HG02571 (cell line): ENCODE measurements around the gene GALNT9.

Experiments
- ATAC-seq: cut with Tn5 transposase; IDR thresholded peaks from one replicate; pipeline ENCODE4 v1.9.1; 2021; ENCODE audit warnings: mild to moderate bottlenecking, moderate library complexity; ENCODE audit not compliant: unreplicated experiment

The GALNT9 gene

DNA sequence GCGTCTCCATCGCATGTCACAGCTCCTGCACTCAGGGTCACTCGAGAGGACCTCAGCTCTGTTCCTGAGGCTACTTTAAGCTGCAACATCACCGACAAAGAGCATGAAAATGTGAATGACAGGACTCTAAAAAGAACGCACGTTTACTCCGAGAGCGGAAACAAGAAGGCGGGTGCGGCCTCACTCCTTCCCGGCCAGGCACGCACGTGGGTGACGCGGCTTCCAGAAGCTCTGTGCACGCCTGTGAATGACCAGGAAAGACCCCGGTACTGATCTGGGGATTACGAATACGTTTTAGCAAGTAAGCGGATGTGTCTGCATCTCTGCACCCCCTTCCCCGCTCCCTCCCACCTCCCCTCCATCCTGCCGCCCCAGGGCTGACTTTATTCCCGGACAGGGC is 15.2 kb upstream of the GALNT9 start:
- no peak for ATAC-seq

DNA sequence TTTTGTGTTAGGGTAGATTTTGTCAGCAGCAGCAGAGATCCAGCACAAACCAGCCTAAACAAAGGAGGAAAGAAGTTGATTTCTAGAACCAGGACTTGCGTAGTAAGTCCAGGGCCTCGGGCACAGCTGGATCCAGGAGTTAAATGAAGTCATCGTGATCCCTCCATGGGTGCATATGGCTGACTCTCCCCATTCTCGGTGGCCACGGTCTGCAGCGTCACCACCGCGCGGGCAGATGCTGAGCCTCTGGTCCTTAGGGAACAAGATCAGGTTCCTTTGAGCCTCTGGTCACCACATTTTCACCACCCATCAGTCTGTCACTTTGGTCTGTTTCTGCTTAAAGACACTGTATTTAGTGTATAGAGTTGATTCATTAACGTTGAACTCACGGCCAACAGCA is 14.8 kb upstream of the GALNT9 start:
- ATAC-seq, result no peak

DNA sequence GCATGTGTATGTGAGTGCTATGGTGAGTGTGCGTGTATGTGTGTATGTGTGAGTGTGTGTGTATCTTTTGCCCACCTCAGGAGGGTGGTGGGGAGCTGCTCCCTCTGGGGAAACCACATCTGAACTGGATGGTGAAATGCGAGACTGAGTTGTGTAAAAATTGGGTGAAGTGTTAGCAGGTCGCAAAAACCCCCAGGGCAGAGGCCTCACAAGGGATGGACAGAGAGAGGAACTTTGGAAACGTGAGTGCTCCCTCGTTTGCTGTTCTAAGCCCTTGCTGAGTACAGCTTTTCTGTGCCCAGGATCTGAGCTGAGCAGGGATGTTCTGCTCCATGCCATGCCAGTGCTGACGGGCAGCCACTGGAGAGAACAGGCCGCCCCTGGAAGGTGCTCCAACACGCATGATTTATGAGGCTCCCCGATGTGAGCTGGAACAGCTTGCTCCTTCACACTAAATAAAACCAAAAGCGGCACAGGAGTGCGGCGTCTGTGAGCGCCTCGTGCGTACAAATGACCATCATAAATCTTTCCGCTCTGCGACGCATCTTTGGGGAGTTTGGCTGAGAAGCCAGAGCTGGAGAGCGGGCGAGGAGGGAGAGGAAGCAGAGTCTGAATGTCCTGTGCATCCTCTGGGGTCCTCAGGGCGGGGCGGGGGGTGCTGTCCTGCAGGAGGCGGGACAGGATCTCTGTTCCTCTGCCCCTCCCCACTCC is 14.1 kb upstream of the GALNT9 start:
- no peak for ATAC-seq

DNA sequence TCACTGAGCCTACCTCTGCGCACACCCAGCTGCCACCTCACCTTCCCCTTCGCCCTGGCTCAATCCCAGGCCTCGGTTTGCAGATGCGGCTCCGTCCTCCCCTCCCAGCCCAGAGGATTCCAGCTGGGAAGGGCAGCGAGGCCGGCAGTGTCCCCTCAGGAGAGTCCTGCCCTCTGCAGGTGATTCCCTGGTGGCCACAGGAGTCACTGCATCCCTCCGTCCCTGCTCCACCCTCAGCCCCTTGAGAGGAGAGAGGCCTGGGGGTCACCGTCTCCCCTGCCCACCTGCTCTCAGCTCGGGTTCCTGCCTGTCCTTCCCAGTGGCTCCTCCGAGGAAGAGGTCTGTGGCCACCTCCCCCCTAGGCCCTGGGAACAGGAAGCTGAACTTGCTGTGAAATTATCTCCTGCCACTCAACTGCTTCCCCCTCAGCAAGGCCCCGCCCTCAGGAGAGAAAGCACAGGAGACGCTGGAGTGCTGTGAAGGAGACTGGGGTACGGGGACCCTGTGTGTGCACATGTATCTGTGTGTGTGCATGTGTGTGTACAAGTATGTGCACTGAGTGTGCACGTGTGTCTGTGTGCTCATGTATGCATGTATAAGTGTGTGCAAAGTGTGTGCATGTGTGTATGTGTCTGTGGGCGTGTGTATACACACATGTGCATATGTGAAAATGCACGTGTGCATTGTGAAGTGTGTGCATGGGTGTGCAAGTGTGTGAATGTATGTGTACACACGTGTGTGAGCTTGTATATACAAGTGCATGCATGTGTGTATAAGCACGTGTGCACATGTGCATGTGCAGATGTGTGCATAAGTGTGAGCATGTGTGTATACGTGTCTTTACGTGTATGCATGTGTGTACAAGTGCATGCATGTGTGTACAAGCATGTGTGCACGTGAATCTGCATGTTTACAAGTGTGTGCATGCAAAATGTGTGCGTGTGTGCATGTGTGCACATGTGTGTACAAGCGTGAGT is 13.2 kb upstream of the GALNT9 start:
- ATAC-seq, result no peak

DNA sequence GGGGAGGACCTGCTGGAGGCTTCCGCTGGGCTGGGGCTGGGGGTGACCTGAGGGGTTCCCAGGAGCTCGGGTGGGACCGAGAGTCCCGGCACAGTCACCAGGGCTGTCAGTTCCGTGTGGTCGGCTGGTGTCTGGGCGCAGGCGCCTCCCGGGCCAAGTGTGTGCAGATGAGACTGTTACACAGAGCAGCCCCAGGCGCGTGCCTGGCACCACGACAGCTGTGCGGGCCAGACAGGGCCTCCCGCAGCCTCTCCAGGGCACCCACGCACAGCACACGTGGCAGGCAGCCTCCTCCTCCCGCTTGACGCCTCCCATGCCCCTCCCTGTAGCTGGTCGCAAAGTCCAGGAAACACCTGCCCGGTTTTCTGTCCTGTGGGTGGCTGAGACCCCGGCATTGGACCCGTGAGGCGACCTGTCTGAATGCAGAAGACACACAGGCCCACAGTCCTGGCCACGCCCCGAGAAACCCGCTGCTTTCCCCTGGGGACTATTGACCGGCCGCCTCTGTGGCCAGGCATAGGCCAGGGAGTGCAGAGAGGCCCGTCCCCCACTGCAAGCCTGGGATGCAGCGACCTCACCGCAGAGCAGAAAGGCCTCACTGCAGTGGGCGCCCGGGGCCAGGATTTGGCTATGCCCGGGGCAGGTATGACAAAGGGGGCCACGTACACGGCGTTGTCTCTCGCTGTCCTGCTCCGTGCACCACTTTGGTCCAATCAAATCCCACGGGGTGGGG is 12.1 kb upstream of the GALNT9 start:
- no peak for ATAC-seq

DNA sequence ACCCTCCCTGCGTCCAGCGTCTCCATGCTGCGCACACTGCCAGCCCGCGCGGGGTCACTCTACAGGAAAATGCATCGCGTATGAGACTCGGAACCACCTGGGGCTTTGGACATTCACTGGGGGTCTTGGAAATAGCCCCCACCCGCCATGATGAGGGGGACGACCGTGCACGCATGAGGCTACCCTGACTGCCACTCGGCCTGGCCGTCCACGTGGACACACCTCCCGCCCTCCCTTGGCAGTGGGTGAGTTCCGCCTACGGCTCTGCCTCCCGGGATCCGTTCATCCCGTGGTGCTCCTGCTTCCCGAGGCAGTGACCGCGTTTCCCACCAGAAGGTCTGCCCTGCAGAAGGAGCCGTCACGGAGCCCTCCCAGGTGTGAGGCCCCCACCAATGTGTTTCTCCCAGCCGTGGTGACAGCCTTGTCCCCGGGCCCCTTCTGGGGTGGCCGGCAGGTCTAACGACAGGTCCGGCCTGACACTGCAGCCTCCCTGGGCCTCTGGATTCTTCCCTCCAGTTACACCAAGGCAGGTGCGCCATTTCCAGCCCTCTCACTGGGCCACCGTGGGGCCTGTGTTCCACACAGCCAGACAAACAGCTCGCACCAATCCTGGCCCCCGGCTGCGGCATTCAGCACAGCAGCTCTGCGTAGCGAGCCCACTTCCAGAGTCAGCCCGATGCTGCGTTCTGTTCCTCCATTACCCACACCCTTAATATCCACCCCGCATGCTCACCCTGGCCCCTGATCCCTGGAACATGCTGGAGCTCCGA is 11.1 kb upstream of the GALNT9 start:
- ATAC-seq, result no peak

DNA sequence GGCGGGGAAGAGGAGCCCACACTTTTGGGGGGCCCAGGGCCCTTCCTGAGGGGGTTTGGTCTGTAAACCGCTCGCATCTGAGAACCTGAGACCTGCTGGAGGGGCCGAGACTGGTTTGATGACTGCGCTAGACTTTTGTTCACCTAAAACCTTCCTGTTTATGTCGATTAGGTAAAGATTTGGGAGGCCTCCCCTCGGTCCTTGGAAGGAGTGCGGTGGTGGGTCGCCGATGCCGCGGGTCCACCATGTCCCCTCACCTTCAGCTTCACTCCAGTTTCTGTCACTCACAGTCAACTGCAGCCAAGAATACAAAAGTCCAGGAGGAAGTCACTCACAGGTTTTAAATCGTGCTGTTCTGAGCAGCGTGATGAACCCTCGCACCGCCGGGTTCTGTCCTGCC is 10.5 kb upstream of the GALNT9 start:
- no peak for ATAC-seq

DNA sequence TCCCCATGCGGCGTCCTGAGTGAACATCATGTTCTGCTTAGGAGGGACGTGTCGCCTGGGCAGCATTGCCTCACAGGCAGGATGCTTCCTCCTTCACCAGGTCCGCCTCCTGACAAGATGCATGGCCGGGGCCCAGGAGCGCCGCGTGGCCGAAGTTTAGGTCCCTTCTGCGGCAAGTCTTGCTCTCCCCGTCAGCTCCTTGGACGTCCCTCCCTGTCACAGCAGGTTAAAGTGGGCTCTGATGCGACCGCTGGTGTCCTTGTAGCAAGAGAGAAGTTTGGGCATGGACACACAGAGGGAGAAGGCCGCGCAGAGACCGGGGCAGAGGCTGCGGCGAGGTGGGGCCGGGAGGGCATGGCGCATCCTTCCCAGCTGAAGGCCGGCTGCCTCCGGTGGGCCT is 9.4 kb upstream of the GALNT9 start:
- no peak for ATAC-seq

DNA sequence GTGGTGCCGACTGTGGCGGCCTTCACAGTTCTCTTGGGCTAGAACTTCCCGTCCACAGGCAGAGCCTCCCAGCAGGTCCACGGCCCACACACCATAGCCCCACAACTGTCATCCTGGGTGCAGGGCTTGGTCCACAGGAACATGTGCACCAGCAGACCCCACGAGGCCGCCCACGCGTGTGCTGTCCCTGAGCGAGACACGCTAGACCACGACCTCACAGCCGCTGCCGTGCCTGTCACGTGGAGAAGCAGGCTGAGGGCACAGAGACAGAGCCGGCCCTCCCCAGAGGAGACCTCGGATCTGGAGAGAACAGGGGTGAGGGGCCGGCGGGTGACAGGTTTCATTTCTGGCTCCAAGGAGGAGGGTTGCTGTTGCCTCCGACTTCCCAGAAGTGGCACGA is 8.9 kb upstream of the GALNT9 start:
- no peak for ATAC-seq

DNA sequence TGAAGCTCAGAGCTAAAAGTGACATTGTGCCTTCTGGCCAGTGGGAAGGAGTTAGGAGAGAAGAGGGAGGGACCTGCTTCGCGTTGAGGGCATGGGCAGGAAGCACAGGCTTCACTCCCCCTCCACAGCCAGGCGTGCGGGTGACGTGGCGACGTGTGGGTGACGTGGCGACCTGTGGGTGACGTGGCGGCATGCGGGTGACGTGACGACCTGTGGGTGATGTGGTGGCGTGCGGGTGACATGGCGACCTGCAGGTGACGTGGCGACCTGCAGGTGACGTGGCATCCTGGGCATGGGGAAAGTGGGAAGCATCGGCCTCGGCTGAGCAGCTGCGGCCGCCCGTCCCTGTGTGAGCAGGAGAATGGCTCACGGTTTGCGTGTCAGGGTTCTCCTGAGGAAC is 8.2 kb upstream of the GALNT9 start:
- no peak for ATAC-seq

DNA sequence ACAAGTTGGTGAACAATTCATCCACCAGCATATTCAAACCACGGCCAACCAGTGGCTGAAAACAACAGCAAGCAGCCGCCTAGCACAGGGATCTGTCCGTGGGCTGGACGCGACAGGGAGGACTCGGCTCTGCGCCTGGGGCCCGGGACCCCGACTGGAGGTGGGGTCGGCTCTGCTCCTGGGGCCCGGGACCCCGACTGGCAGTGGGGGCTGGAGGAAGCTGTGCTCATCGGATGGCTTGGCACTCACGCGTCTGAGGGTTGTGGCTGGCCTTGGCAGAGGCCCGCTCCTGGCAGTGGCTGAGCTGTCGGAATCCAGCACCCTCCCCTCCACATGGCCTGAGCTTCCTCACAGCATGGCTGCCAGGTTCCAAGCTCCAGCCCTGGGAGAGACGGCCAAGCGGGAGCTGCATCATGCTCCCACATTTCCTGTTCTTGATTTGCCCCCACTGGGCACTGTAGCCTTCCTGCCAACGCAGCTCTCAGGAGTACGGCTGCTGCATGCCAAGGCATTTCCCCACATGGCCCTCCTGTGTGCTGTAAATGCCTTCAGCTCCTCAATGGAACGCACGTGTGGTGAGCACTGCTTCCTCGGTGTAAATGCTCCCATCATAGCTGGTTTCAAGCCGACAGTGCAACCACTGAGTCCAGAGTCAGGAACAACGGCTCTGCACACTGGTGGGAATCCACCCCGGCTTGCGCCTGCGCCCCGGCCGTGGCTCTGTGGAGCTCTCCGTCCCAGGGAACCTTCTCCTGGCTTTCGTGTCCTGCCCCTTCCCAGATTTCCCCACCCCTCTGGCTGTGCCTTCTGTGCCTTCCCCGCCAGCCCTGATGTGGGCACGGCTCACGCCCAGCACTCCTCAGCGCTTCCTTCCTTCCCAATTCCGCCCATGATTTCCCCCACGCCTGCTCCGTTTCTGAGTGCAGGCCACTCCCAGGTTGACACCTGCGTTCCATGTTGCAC is 7.3 kb upstream of the GALNT9 start:
- ATAC-seq, result no peak

DNA sequence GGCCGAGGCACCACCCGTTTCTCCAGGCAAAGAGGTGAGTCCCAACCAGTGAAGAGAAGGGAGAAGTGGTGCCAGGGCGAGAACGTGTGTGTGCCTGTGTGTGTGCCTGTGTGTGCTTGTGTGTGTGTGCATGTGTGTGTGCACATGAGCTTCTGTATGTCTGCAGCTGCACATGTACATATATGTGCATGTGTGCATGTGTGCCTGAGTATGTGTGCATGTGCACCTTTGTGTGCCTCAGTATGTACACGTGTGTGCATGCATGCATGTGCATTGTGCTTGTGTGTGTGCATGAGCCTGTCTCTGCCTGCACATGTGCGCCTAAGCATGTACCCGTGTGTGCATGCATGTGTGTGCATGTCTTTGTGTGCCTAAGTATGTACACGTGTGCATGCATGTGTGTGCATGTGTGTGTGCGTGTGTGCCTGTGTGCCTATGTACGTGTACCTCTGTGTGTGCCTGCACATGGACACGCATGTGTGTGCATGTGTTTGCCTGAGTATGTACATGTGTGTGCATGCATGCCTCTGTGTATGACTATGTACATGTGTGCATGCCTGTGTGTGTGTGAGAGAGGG is 5.9 kb upstream of the GALNT9 start:
- ATAC-seq, result no peak

DNA sequence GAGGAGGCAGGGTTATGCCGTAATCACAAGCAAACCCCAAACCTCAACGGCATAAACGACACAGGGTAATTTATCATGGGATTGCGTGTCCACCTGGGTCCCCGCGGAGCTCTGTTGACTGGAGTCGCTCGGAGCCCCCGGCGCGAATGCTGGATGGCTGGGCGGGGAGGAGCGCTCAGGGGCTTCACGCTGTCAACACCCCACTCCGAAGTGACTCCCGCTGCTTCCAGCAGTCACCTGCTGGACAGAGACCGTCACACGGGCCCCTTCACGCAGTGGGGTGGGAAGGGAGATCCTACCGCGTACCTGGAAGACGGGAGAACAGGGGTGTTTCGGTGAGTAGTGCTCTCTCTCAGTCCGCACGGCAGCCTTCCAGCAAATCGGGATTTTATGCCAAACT is 4.4 kb upstream of the GALNT9 start:
- no peak for ATAC-seq

DNA sequence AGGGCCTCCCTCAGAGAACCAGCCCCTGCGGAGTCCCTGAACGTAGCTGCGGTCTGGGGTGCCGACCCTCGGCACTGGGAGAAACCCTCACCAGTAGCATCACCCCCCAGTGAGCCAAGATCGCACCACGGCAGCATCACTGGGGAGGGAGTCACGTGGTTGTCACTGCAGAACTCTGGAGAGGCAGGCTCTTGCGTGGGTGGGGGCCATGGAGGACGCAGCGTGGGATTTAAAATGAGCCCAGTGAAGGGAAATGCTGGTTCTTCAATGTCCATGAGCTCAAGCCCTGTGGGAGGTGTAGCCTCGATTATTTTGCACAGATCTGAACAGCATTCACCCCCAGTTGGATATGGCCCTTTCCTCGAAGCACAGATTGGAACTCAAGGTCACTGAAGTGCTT is 3.9 kb upstream of the GALNT9 start:
- ATAC-seq, result no peak

DNA sequence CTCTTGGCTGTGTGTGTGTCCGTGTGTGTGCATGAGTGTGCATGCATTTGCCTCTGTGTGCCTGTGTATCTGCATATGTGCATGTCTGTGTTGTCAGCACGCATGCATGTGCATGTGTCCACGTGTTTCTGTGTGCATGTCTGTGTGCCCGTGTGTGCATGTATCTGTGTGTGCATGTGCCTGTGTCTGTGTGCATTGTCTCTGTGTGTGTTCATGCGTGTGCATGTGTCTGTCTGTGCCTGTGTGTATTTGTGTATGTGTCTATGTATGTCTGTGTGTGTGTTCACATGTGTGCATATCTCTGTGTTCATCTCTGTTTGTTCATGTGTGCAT is 1.1 kb upstream of the GALNT9 start:
- ATAC-seq, result no peak

DNA sequence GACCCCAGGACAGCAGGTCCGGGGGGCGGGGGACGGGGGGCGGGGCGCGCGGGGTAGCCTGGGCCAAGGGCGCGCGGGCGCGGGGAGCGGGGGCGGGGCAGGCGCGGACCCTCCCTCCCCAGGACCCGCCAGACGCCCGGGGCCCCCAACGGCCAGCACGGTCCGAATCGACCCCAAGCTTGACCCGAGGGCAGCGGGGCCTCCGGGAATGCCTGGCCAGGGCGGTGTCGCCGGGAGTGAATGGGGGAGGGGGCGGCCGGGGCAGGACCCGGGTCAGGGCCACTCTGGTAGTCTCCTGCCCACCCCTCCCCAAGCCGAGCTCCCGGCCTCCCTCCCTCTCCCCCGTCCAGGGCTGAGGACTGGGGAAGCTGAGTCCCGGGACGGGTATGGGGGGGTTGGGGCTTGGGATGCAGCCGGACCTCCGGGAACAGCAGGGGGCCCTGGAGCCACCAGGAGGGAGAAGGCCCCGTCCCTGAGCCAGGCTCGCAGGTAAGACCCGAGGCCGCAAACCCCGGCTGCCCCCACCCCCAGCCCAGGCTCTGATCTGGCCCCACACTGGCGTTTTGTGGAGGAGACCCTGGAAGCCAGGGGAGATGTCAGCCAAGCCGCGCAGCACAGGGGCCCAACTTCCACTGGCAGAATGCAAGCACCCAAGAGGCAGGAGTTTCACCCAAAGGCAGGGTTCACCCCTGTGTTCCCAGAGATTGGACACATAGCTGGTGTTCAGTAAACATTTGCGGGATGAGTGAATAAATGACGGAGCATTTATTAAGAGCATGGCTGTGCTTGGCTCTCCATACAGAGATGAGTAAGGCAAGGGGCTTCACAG is 545 bp upstream of the GALNT9 start:
- no peak for ATAC-seq

DNA sequence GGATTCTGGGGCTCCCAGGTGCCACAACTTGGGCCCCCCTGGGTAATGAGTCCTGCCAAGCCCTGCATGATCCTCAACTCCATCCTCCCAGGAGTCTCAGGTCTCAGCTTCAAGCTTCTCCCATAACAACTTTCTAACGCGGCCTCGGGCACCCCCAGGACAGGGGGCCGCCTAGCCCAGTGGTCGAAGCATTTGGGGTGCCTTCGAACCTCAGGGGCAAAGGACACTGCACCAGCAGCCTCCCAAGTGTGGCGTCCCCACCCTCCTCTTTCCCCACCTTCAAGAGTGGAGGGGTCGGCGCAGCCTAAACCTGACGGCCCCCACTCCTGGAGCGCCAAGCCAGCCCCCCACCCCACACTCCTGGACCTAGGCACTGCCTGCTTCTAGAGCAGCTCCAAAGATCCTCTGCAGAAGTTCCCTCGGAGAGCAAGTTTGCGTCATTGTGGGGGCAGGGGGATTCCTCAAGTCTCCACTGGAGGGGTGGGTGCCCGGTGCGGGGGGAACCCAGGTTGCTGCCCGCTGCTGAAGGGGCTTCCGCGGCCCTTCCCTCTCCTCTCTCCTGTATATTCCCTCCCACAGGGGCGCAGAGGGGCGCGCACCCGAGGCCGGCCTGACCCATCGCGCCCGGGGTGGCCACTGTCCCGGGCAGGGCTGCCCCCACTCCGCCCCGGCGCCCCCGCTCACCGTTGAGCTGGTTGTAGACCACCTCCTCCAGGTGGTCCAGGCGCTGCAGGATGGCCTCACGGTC is 933 bp downstream of the GALNT9 start:
- ATAC-seq, result no peak
